ENCODE data around the gene ELMO3. TPM values are rescaled to one million over a fixed set of nuclear protein-coding genes. Genes with fewer than 3 reads are reported as not detected.
A peak's percentile ranks its signal among the peaks of the same experiment; 100 is the strongest.

ELMO3 gene
- total and polyA plus RNA-seq, 2 of the 4 experiments (the other 2 are of a cell fraction) = 0.36 to 1.6 TPM

DNA sequence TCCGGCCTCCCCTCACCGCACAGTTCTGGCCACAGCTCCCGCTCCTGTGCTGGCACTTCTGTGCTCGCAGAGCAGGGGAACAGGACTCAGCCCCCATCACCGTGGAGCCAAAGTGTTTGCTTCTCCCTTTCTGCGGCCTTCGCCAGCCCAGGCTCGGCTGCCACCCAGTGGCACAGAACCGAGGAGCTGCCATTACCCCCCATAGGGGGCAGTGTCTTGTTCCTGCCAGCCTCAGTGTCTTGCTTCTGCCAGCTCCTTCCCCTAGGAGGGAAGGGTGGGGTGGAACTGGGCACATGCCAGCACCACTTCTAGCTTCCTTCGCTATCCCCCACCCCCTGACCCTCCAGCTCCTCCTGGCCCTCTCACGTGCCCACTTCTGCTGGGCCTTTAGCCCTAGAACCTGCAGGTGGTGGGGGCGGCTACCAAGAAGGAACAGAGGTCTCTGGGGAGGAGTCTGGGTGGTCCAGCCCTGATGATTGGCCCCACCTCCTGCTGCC lies 645 bp upstream of the ELMO3 start:
- Histone ChIP-seq H4K20me1 (ENCODE audit: insufficient read depth, low read length) (peaks cover 21% of the 10 kb centered on the region), H2AFZ (replicated peaks; ENCODE audit: low read length, poor library complexity) (no peak overlapping the region), H2AK9ac (replicated peaks; ENCODE audit: low read depth, low read length, poor library complexity) (peak overlapping the region; percentile 70), H3K4me3 (ENCODE audit: insufficient read depth, low read depth, low read length) (no peak overlapping the region), H3K36me3 (ENCODE audit: control insufficient read depth, insufficient read depth, low read length) (peaks cover 69% of the 10 kb centered on the region), H3K27ac (ENCODE audit: insufficient read depth, low read length) (no peak overlapping the region), H4K8ac (ENCODE audit: low read depth in 2 of 2, low read length in 2 of 2) (no peak overlapping the region), H2BK15ac (ENCODE audit: low read depth, low read length) (no peak overlapping the region), H3K9me3 (ENCODE audit: control insufficient read depth, insufficient read depth, low read length) (no peaks in the 10 kb centered on the region), H3K27me3 (ENCODE audit: control insufficient read depth, insufficient read depth, low read length) (no peaks in the 10 kb centered on the region), H2BK5ac (ENCODE audit: low read depth, low read length, poor library complexity, severe bottlenecking) (no peak overlapping the region), H3K56ac (ENCODE audit: extremely low read depth, insufficient read depth, low read length) (no peak overlapping the region), H3K18ac (ENCODE audit: low read depth, low read length) (no peak overlapping the region), H4K91ac (ENCODE audit: insufficient read depth, low read depth, low read length) (no peak overlapping the region), H2AK5ac (ENCODE audit: low read depth, low read length) (no peak overlapping the region), H3K4ac (ENCODE audit: low read depth, low read length) (no peak overlapping the region), H2BK20ac (ENCODE audit: low read depth, low read length) (no peak overlapping the region), H3K4me1 (ENCODE audit: control insufficient read depth, insufficient read depth, low read length) (peaks cover 2% of the 10 kb centered on the region; the same call in 1 of the 2 replicates), H3K79me1 (ENCODE audit: low read depth in 1 of 2, low read length in 2 of 2) (peaks cover 16 to 36% of the 10 kb centered on the region in 2 experiments), H3K14ac (replicated peaks; ENCODE audit: low read depth, low read length) (no peak overlapping the region), H3K4me2 (ENCODE audit: low read depth, low read length) (no peak overlapping the region), H4K5ac (ENCODE audit: low read depth, low read length) (no peak overlapping the region), H2BK120ac (ENCODE audit: low read depth, low read length) (no peak overlapping the region), H3K23ac (ENCODE audit: low read depth, low read length) (no peak overlapping the region), H3K9ac (ENCODE audit: low read depth, low read length) (no peak overlapping the region), H3K9me1 (ENCODE audit: insufficient read depth, low read length) (peaks cover 4% of the 10 kb centered on the region; the same call in 1 of the 2 replicates)
- dilution Hi-C loops (cut with HindIII; ENCODE audit: low sequenced_read_pairs, unreplicated experiment) = no loop called here
- 77% methylated on average over 4 of the region's 12 CpGs; no CpG with 5 or more reads in 1 of the 2 experiments for WGBS, 2 experiments (ENCODE audit: extremely low coverage in 2 of 2, insufficient read length in 1 of 2)
- CTCF ChIA-PET = interaction anchor here (1.1 kb wide), 1 partner anchor 13 kb away, joined by 3 read pairs; no protein-coding TSS in a partner anchor
- DNase-seq (peak; percentile 29), ATAC-seq (ENCODE audit: low read depth) (peak; percentile 64)
- in situ Hi-C loops (cut with MboI; ENCODE audit: low sequenced_read_pairs) = no loop called here
- POLR2A ChIA-PET (ENCODE audit: unreplicated experiment) = interaction anchor here (0.9 kb wide), 1 partner anchor 28 kb away, joined by 5 read pairs; the partner anchor contains the start of gene TMEM208
- intact Hi-C loops (cut with micrococcal nuclease) = no loop called here
- peak; percentile 50 for TF ChIP-seq RAD21 (IDR thresholded peaks at IDR 0.05; ENCODE audit: low read length)
- TF ChIP-seq CEBPB (IDR thresholded peaks at IDR 0.05; ENCODE audit: low read depth, low read length) = no peak
- no peak for TF ChIP-seq RCOR1 (IDR thresholded peaks at IDR 0.05; ENCODE audit: insufficient replicate concordance, low read length)
- no peak for TF ChIP-seq POLR2A (IDR thresholded peaks at IDR 0.05; ENCODE audit: low read depth, low read length)
- peak; percentile 77 for TF ChIP-seq CTCF (conservative IDR thresholded peaks at IDR 0.05; ENCODE audit: low read depth, low read length)
- TF ChIP-seq MAZ (IDR thresholded peaks at IDR 0.05; ENCODE audit: borderline replicate concordance, low read depth, low read length) = no peak
- peak; percentile 45 for TF ChIP-seq SMC3 (IDR thresholded peaks at IDR 0.05; ENCODE audit: low read depth, low read length)
- BruUV-seq (replicated peaks) = TSS peak; percentile 77

Measured in IMR-90 (cell line).